NCI-H345 (cell line): ENCODE measurements around the gene HSPB6.
A peak's percentile ranks its signal among the peaks of the same experiment; 100 is the strongest.
"Not testable (repeated sequence)": the region's sequence is repeated elsewhere in the genome, so short reads cannot be mapped to it uniquely, and the experiment has no call there.

Experiments used
- DNase-seq: peaks from one replicate; lab custom pipeline; 2025; lab: John Stamatoyannopoulos, UW

HSPB6 gene, protein sequence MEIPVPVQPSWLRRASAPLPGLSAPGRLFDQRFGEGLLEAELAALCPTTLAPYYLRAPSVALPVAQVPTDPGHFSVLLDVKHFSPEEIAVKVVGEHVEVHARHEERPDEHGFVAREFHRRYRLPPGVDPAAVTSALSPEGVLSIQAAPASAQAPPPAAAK

DNA sequence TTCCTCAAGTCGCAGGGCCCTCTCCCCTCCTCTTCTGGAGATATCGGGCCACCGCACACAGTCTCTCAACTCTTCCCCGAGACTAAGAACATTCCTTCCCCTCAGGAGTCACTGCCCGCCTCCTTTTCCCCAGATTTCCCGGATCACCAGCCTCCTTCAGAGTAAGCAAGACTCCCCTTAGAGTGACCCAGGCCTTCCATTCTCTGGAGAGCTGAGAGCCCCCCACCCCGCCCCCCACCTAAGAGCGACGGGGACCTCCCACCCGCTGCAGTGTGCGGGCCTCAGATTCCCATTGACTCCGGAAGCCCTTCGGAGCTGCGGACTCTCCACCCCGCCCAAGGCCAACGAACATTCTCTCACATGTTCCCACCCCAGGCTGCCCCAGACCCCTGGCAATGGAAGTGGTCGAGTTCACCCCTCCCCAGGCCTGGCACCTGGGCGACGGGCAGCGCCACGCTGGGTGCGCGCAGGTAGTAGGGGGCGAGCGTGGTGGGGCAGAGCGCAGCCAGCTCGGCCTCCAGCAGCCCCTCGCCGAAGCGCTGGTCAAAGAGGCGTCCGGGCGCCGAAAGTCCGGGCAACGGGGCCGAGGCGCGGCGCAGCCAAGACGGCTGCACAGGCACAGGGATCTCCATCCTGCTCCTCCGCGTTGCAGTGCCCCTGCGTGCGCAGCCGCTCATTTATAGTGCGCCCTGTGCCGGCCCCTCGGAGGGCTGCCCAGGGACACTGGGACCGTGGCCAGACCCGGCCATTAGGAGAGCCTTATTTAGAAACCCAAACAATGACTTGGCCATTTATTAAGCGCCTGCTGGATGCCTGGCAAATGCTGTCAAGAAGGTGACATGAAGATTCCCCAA, at the start of gene HSPB6:
Gene HSPB6, minus strand, starts transcription at position 653 of the 854 bp plus-strand sequence. Its CDS starts 21 bp downstream, at position 632.
- DNase-seq, result no peak

DNA sequence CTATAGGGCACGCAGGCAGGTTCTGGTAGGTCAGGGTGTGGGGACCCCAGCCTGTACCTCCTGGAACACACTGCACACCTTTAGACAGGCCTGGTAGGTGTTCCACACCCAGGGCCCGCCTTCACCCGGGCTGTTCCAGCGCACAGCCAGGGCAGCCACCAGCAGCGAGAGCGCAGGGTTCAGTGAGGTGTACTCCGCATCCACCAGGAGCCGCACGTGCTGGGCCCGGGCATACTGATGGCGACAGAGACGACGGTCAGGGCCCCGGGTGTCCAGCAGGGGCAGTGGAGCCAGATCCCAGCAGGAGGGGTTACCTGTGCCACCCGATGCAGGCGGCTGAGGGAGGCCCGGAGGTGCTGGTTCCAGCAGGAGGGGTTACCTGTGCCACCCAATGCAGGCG, 49.8 kb upstream of the HSPB6 start:
- no peak for DNase-seq

DNA sequence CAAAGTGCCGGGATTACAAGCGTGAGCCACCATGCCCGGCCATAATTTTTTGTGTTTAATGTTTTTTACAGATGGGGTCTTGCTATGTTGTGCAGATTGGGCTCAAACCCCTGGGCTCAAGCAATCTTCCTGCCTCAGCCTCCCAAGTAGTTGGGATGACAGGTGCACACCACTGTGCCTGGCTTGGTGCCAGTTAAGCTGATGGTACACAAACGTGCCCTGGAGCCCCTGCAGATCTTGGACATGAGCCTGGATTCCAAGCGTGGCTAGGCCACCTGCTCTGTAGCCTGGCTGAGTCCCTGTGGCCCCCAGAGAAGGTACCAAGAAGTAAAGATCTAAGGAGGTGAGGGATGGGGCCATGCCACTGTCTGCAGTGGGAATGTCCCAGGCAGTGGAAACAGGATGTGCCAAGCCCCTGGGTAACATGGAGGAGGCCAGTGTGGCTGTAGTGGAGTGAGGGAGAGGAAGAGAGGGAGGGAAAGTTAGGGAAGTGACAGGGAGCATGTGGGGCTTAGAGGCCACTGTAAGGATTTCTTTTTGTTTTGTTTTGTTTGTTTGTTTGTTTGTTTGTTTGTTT, 48.8 kb upstream of the HSPB6 start:
- DNase-seq, result peak; percentile 99

DNA sequence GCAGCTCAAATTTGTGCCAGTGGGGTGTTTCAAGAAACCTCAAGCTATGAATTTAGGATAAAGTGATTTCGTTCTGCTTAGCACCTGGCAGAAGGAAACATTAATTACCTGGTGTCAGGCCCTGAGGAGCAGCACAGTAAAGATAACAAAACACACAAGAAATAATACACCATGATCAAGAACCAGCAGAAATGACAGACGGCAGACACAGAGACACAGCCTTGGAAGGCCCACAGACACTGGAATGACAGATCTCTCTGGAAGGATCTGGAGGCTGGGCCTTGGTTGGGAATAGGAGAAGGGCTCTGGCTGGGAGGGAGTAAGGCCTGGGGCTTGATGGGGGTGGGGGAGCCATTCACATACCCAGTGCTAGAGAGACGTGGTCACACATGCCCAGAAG, 45.0 kb upstream of the HSPB6 start:
- DNase-seq, result no peak

DNA sequence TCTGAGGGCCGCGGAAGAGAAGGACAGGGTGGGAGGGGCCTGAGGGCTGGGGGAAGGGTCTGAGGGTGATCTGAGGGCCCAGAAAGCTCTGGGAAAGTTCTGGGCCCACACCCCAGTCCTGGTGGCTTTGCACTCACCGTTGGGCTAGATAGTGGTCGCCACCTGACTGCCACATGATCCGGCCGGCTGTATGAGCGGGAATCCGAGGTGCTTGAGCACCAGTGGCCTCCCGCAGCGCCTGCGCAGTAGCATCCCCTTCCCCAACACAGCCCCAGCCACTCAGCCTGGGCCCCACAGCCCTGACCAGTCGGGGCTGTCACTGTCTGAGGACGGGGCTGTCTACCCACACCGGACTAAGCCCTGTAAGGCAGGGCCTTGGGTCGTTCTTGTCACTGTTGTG, 40.8 kb upstream of the HSPB6 start:
- DNase-seq, result no peak

DNA sequence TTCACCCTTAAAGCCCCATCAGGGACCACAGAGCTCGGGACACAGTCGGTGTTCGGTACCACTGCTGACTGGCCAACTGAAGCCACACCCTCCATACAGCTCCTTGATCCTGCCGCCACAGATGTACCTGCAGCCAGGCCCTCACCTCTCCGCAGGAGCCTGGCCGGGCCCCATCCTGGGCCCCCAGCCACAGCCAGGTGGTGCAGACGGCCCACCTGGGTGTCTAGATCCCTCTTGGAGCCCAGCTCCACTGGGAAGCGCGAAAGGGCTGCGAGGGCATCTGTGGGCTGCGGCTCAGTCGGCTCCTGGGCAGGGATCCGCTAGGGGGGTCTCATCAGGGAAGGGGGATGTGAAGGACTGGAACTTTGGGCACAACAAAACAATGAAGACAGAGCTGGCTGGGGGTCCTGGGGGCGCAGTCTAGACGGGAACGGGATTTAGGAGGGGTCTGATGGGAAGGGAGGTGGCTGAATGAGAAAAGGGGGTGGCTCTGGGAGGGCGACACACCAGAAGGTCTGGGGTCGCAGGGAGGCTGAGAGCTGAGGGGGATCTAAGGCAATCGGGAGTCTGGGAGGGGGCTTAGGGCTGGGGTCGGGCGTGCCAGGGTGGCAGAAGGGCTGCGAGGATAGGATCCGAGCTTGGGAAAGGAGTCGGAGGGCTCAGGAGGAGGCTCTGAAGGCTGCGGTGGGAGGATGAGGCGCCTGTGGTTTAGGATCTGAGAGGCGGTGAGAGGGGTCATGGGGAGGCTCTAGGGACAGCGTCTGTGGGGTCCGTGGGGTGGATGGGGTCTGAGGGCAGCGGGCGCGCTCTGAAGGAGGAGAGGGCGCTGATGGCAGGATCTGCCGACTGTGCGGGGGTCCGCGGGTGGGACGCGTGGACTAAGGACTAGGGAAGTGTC, 40.1 kb upstream of the HSPB6 start:
- DNase-seq, result no peak

DNA sequence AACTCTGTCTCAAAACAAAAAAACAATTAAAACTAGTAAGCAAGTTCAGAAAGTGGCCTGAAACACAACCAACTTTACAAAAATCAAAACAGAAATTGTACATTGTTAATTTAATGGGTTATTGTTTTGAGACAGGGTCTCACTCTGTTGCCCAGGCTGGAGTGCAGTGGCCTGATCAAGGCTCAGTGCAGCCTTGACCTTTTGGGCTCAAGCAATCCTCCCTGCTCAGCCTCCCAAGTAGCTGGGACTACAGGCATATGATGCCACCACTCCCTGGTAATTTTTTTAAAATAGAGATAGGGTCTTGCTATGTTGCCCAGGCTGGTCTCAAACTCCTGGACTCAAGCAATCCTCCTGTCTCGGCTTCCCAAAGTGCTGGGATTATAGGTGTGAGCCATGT, 38.7 kb upstream of the HSPB6 start:
- not testable (repeated sequence) for DNase-seq

DNA sequence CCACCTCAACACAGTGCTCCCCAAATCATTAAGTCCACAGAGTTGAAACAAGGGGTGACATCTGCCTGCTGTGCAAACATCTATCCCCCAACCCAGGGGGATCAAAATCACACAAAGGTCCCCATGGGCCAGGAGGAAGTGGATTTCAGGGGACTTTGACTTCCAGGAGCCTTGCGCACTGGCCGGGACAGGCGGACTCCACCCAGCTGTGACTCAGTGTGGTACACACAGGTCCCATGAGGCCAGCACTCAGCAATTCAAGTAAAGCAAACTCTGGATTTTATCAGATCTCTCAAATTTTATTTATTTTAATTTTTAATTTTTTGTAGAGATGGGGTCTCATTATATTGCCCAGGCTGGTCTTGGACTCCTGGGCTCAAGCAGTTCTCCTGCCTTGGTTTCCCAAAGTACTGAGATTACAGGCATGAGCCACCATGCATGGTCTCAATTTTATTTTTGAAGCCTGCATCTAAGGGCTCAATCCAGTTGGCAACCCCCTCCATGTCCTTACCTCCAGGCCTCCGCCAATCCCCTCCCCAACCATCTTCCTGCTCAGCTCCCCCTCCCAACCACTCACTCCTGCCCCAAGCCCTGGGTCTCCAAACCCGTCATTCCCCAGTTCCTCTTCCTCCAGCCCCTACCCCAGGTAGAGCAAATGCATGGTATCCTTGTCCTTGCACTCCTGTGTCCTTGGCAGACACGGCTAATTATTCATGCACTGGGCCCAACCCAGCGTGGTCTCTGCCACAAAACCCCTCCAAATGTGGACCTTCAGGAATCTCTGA, 36.7 kb upstream of the HSPB6 start:
- no peak for DNase-seq

DNA sequence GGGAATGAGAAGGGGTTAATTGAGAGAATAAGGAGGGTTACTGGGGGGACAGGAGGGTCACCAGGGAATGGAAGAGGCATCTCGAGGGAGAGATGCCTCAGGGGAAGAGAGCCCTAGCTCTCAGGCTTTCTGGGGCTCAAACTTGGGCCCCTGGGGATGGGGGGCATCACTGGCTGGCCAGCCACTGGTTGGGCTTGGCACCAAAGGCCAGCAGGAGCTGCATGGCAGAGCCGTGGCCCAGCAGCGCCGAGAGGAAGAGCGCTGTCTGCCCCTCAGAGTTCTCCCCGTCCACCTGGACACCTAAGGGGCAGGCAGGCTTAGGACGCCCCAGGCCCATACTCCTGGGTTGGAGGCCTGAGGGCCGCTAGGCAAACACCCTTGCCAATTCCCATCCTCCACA, 36.1 kb upstream of the HSPB6 start:
- no peak for DNase-seq

DNA sequence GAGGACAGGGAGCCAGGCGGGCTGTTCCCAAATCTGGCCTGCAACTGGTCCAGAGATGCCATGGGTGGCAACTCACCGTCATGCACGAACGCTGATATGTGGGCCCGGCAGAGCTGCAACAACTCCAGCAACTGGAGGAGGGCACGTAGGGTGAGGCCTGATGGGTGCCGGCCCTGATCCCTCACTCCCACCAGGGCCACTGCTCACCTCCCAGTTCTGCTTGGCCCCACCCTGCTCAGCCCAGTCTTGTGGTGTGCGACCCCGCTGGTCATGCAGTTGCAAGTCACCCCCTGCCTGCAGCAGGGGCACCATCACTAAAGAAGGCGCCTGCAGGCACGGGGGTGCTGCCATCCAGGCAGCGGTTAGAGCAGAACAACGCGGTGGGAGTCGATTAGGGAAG, 35.5 kb upstream of the HSPB6 start:
- DNase-seq, result no peak

DNA sequence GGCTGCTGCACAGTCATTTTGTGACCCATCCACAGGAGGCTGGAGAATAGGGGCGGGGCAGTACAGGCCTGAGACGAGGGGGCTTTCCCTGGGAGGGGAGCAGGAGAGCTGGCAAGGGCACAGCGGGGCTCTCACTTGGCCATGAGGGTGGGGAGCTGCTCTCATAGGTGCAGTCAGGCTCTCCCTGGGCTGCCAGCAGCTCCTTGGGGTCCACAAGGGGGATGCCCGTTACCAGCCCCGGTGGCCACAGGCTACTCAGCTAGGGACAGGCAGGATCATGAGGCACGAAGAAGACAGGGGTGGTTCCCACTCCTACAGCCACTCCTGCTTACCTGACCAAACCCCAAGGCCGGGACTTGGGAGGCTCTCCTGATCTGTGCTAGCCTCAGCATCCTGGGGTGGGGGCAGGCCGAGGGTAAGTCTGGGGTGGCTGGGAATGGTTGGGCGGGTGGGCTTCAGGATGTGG, 35.0 kb upstream of the HSPB6 start:
- DNase-seq, result no peak

DNA sequence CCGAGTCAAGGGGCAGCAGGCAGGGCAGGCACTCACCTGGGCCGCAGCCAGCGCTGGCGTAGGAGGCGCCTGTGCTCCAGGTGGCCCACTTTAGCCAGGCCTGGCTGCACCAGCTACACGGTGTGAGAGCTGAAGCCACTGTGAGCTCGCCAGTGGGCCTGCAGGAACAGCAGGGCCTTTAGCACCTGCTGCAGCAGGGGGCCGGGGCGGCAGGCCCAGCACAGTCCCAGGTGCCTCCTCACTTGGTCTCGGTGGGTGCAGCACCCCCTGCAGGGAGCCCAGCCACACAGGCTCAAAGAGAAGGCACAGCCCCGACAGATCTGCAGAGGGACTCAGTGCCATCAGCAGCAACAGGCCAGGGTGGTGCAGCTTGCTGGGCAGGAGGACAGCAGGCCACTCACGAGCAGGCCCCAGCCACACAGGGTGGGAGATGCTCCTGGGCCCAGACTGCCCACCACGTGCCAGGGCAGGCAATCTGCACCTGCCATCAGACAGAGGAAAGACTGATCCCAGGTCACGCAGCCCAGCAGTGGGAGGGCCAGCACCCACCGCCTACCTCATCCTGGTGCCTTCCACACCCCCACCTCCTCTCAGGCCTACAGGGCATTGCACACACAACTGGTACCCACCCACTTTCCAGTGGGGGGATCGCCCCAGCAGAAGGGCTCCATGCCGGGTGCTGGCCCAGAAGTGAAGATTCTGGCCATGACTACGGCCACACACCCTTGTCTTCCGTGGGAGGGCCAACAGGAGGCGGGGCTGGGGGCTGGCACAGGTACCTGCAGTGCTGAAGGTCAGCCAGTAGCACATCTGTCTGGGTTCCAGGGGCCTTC, 34.4 kb upstream of the HSPB6 start:
- peak; percentile 91 for DNase-seq

DNA sequence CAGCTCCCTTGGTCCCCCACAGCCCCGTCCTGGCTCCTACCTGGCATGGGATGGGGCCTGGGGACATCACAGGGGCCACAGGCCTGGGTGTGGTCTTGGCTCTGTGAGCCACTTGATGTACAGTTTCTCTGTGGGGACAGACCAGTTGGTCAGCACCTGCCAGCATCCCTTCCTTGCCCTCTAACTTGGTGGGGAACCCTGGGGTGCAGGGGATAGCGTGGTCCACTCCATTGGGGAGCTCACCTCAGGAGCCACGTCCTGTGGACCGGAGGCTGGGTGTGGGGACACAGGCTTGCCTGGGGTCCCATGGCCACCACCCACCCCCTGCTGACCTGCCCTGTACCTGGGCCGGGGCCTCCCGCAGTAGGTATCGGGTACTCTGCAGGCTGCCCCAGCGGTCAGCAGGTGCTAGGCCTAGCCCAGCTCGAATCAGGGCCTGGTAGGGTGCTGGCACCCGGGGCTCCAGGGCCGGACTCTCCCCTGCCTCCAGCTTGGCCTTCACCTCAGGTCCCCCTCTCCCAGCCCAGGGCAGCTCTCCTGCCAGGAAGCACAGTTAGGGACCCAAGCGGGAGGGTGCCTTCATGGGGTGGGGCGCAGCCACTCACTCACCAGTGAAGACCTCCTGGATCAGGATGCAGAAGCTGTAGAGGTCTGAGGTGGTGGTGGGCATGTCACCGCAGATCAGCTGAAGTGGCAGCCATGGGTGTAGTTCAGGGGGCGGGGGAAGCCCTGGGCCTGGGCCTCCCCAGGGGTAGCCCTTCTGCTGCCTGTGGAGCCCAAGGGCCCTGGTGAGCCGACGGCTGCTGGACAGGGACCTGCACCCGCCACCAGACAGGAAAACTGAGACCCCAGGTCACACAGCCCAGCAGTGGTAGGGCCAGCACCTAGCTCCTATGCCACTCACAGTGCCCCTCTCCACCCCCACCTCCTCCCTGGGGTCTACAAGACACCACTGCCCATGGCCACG, 33.4 kb upstream of the HSPB6 start:
- DNase-seq, result no peak

DNA sequence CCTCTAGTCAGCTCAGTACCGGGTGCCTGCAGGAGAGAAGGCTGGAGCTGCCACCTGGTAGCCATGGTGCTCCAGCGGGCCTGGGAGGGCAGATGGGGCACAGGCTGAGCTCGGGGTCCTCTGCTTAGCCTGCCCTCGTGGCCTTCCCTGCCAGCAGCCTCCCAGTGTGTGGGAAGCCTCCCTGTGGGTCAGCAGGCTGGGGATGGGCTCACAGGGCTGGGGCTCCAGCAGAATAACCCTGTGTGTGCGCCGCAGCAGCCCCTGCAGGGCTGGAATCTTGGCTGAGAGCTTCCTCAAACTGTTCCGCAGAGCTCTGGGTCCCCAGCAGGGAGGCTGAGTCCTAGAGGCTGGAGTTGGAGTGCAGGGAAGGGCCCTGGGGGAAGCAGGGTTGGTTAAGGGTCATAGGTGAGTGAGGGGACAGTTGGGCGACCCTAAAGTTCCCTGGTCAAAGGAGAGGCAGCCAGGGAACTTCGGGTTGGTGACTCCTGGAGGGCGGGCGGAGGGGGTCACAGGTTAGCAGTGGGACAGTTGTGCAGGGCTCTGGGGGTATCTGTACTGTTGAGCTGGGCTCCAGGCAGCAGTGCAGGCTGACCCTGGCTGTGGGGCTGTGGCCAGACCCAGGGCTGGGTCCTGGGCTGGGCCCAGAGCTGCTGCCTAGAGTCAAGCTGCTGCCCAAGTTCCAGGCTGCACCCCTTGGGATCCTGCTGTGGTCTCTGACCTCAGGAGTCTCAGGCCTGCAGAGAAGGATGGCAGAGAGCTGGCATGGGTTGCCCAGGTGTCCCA, 32.6 kb upstream of the HSPB6 start:
- DNase-seq, result no peak

DNA sequence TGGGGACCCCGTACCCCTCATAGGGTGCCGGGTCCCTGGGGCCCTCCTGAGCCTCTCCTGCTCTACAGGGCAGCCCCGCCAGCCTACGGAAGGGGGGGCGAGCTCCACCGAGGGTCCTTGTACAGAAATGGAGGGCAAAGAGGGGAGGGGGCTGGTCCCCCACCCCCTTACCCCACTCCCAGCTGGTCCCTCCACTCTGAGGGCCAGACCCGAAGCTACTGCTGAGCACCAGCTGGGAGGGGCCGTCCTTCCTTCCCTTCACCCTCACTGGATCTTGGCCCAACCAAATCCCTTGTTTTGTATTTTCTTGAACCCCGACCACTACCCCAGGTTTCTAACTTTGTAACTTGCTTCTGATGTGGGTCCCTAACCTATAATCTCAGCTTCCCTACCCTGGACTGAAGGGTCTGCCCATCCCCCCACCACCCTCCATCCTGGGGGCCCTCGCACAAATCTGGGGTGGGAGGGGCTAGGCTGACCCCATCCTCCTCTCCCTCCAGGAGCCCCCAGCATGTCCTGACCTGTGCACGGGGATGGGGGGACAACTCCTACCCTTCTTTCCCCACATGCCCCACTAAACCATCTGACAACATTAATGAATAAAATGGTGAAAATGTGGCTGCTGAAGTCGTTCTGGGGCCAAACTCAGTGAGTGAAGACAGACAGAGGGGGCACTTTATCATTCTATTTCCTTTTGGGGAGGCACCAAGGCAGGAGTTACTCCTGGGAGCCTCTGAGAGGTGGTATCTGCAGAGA, 31.6 kb upstream of the HSPB6 start:
- no peak for DNase-seq

DNA sequence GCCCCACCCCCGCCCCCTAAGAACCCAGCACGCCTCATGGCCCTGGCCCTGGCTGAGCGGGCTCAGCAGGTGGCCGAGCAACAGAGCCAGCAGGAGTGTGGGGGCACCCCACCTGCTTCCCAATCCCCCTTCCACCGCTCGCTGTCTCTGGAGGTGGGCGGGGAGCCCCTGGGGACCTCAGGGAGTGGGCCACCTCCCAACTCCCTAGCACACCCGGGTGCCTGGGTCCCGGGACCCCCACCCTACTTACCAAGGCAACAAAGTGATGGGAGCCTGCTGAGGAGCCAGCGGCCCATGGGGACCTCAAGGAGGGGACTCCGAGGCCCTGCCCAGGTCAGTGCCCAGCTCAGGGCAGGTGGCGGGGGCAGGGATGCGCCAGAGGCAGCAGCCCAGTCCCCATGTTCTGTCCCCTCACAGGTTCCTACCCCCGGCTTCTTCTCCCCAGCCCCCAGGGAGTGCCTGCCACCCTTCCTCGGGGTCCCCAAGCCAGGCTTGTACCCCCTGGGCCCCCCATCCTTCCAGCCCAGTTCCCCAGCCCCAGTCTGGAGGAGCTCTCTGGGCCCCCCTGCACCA, 30.5 kb upstream of the HSPB6 start:
- DNase-seq, result no peak
